Measurements from ENCODE around the gene YAF2.
"Not testable (repeated sequence)": the region's sequence is repeated elsewhere in the genome, so short reads cannot be mapped to it uniquely, and the experiment has no call there.

Gene YAF2

GRCh38 chr12:42252645-42253044 lies 14.6 kb upstream of the YAF2 start:
- DNase-seq = not testable (repeated sequence)

- DNase-seq = not testable (repeated sequence)
Observed at GRCh38 chr12:42249033-42249432, 11.0 kb upstream of the YAF2 start.

GRCh38 chr12:42240131-42240750 lies 2.2 kb upstream of the YAF2 start:
- no peak for DNase-seq

GRCh38 chr12:42237853-42238239 lies 202 bp downstream of the YAF2 start:
- no peak for DNase-seq

DNA sequence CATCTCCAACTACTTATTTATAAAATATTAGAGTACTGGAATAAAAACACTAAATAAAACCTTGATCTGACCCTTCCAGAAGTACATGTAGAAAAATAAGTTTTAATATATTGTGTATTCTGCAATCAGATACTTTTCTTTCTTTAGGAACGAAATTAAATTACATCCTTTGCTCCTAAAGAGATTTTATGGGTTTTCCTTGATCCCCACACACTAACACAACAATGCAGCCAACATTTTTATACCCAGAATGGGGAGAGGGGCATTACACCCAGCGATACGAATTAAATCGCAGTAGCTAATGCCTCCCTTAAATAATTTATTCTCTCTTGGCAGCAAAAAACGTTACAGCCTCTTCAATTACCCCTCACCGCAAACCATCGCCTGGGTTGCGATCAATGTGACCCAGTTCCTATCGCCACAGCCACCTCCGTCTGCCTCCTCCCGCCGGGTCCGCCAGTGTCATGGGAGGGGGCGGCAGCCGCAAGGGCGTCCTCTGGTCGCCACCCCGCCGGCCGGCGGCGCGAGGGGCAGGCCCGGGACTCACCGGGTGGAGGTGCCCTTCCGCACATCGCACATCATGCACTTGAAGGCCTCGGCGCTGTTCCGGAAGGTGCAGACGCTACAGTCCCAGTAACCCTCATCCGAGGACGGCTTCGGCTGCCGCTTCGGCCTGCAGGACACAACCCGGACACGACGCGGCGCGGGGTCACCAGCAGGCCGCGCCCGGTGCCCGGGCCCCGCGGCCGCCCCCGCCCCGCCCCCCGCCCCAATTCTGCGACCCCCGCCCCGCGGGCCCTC lies 796 bp downstream of the YAF2 start:
- peak; percentile 53 for DNase-seq

DNA sequence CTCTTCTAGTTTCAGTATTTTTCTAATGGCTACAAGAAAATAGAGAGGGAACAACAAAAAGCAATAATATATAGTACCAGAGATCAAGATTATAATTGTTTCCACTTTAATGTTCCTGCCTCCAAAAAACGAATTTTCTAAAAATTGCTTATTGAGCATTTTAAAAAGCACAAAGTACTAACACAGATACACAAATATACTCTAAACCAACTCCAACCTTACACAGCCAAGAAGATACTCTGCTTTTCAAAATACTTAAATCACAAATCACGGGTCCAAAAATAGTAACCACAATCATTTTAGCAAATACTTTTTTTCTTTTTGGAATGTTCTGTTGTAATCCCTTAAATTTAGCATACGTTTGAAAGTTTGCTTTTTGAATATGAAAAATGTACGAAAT lies 2.0 kb downstream of the YAF2 start:
- DNase-seq = no peak

DNA sequence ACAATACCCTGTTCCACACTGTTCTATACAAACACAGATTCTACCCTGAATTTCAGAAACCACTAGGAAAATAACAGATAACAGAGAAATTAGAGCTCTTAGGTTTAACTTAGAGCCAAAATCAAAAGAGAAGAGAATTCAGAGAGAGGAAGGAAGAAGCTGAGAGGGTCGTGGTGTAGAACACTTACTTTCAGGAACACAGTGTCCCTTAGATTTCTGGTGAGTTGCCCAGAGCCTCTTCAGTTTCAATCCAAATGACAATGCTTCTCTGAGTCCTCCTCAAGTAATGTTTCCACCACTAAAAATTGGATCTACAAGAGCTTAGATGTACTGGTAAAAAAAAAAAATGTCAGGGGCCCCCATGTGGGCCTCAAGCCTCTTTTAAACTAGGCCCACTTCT lies 2.6 kb downstream of the YAF2 start:
- DNase-seq = no peak

- DNase-seq = no peak
Observed at GRCh38 chr12:42234970-42235369, 3.1 kb downstream of the YAF2 start.

- DNase-seq = not testable (repeated sequence)
Observed at GRCh38 chr12:42227525-42227924, 10.5 kb downstream of the YAF2 start.

DNA sequence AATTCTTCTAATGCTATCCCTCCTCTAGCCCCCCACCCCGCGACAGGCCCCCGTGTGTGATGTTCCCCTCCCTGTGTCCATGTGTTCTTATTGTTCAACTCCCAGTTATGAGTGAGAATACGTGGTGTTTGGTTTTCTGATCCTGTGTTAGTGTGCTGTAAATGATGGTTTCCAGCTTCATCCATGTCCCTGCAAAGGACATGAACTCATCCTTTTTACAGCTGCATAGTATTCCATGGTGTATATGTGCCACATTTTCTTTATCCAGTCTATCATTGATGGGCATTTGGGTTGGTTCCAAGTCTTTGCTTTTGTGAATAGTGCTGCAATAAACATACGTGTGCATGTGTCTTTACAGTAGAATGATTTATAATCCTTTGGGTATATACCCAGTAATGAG lies 13.5 kb downstream of the YAF2 start:
- DNase-seq = not testable (repeated sequence)

DNA sequence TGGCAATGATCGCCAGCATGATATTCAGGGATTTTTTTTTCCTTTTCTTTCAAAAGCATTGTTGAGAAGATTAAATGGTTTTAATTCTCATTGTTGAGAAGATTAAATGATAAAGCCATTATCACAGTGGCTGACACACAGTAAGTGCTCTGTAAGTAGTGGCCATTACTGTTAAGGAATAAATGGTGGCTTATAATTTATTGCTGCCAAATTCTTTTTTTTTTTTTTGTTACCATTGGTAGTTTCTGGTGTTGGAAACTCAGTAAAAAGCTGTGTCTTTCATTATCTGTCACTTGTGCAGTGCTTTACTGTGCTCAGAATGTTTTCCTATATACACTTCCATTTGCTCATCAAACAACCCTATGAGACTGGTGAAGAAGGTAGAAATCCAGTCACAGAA lies 15.3 kb downstream of the YAF2 start:
- DNase-seq = no peak

DNA sequence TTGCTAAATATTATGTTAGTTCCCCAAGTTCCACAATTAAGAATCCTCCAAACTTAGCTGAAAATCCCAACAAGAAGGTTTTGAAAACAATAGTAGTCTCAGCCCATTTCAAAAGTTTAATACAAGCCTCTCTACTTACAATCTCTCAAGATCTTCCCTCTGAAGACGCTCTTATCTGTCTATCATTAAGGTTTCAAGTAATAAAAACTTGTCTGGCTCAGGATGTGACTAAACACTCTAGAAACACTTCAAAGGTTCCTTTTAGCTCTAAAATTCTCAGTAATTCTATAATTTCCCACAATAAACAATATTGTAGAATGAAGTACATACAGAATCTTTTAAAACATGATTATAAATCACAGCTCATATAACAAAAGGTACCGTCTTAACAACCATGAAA lies 16.3 kb downstream of the YAF2 start:
- DNase-seq = no peak

DNA sequence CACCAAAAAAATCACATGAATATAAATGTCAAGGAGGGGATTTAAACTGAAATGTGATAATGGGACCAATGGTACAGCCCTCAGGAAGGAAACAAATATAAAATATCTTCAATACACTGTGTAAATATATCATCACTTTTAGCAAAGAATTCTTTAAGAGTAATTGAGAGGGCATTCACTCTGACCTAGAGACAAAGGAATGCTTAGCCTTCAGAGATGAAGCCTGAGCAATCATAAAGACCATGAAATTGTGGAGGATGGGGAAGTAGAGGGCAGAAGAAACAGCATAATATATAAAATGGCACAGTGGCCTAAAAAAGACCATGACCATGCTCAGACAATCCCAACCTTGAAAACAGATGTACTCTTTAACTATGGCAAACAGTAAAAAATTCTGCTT lies 20.4 kb downstream of the YAF2 start:
- no peak for DNase-seq

GRCh38 chr12:42216737-42217136 lies 21.3 kb downstream of the YAF2 start:
- no peak for DNase-seq

GRCh38 chr12:42215759-42216158 lies 22.3 kb downstream of the YAF2 start:
- not testable (repeated sequence) for DNase-seq

DNA sequence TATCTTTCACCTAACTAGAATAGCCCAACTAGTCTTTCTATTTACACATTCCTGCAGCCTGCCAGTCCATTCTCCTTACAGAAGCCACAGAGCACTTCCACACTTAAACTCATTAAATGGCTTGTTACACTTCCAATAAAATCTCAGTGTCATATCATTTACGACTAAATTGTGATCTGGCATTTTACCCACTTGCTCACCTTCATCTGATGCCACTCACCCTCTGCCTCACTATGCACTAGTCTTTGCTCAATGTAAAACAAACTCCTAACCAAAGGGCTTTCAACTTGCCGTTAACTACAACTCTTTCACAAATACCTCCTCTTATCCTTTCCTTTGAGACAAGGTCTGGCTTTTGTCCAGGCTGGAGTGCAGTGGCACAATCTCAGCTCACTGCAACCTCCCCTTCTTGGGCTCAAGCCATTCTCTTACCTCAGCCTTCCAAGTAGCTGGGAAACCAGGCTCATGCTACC lies 24.1 kb downstream of the YAF2 start:
- DNase-seq = no peak

- DNase-seq = no peak
Observed at GRCh38 chr12:42213023-42213422, 25.0 kb downstream of the YAF2 start.

GRCh38 chr12:42208574-42208973 lies 29.5 kb downstream of the YAF2 start:
- DNase-seq = no peak

DNA sequence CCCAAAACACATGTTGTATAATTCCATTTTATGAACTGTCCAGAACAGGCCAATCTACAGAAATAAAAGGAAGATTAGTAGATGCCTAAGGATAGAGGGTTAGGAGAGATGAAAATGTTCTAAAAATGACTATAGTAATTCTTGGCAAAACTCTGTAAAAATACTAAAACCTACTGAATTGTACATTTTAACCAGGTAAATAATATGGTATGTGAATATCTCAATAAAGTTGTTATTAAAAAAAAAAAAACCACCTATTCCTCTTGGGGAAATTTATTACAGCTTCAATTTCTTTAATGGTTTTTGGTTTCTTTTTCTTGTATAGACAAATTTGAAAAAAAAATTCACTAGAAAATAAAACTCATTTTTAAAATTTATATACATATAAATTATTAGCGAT lies 33.2 kb downstream of the YAF2 start:
- no peak for DNase-seq

GRCh38 chr12:42204362-42204761 lies 33.7 kb downstream of the YAF2 start:
- no peak for DNase-seq

GRCh38 chr12:42201063-42201462 lies 37.0 kb downstream of the YAF2 start:
- no peak for DNase-seq

- no peak for DNase-seq
Observed at GRCh38 chr12:42199007-42199406, 39.0 kb downstream of the YAF2 start.

- DNase-seq = no peak
Observed at GRCh38 chr12:42196723-42197603, 41.1 kb downstream of the YAF2 start.

DNA sequence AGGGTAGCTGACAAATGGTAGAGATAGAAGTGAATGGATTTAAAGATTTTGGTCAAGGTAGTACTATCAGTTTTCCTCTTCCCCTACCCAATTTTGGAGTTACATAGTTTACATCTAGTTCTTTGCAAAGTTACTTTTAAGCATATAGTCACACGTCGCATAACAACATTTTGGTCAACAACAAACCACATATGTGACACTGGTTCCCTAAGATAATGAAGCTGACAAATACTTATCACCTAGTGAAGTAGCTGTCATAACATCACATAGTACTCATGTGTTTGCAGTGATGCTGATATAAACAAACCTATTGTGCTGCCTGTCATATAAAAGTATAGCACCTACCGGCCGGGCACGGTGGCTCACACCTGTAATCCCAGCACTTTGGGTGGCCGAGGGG lies 45.4 kb downstream of the YAF2 start:
- DNase-seq = no peak

Data from T1000 (cell line).